Activated B cell treated with CpG ODN at 0.5 μM for 24 hours (primary cell): ENCODE measurements around the gene LRRC49. TPM values are rescaled to one million over a fixed set of nuclear protein-coding genes. Genes with fewer than 3 reads are reported as not detected.

Source experiments
- ATAC-seq: fragments of 200-7000 bp; cut with Tn5 transposase; one replicate; pipeline ENCODE4 v1.10.0; 2021; ENCODE audit warnings: low read depth, mild to moderate bottlenecking, moderate library complexity
- CTCF ChIA-PET: fragments of 350-600 bp; sonication (Branson Sonifier 250); formaldehyde crosslinking; loops from one replicate; lab custom pipeline; 2021; ENCODE audit warnings: antibody characterized with exemption; lab: Charles Lee
- POLR2A ChIA-PET: fragments of 350-600 bp; sonication (Branson Sonifier 250); formaldehyde crosslinking; loops from one replicate; lab custom pipeline; 2021; ENCODE audit warnings: antibody characterized with exemption; lab: Charles Lee
- DNase-seq: peaks from one replicate; pipeline ENCODE4 v3.0.0; 2022
- H3K27ac Mint-ChIP-seq: one replicate; pipeline ENCODE4 v1.8.0; 2020; ENCODE audit warnings: mixed read lengths
- H3K27me3 Mint-ChIP-seq: one replicate; pipeline ENCODE4 v1.8.0; 2021; ENCODE audit warnings: mixed read lengths
- H3K36me3 Mint-ChIP-seq: one replicate; pipeline ENCODE4 v1.8.0; 2021; ENCODE audit warnings: low read depth, mixed read lengths
- H3K4me1 Mint-ChIP-seq: one replicate; pipeline ENCODE4 v1.8.0; 2021; ENCODE audit warnings: mixed read lengths
- H3K4me3 Mint-ChIP-seq: one replicate; pipeline ENCODE4 v1.8.0; 2020; ENCODE audit warnings: mild to moderate bottlenecking, mixed read lengths
- H3K9me3 Mint-ChIP-seq: one replicate; pipeline ENCODE4 v1.8.0; 2020; ENCODE audit warnings: mixed read lengths
- intact Hi-C: fragments of 100-400 bp; cut with micrococcal nuclease; formaldehyde crosslinking; loops from one replicate; pipeline ENCODE4 v1.15.1; 2024
- total RNA-seq: library from RNA; stranded (reverse); gene quantifications from 2 replicates; pipeline ENCODE4 v1.2.3, GENCODE V29; 2022
- TF ChIP-seq, protein P1 (sequence below): fragments of 200-600 bp; IDR thresholded peaks from one replicate; pipeline ENCODE4 v1.8.0; 2022; ENCODE audit warnings: antibody characterized with exemption, mild to moderate bottlenecking

LRRC49 gene
- total RNA-seq, 1 donor from 2014 or later = 0.84 TPM

GRCh38 chr15:71049706-71050422 is 157.2 kb downstream of the LRRC49 start:
- H3K36me3 Mint-ChIP-seq = no peaks in the 10 kb centered on the region
- no peak overlapping the region for H3K27ac Mint-ChIP-seq
- H3K4me3 Mint-ChIP-seq = no peak overlapping the region
- intact Hi-C loops = no loop called here
- ChIA-PET CTCF (no interaction called here), POLR2A (no interaction called here)
- no peaks in the 10 kb centered on the region for H3K9me3 Mint-ChIP-seq
- no peaks in the 10 kb centered on the region for H3K4me1 Mint-ChIP-seq
- TF ChIP-seq, protein P1, sequence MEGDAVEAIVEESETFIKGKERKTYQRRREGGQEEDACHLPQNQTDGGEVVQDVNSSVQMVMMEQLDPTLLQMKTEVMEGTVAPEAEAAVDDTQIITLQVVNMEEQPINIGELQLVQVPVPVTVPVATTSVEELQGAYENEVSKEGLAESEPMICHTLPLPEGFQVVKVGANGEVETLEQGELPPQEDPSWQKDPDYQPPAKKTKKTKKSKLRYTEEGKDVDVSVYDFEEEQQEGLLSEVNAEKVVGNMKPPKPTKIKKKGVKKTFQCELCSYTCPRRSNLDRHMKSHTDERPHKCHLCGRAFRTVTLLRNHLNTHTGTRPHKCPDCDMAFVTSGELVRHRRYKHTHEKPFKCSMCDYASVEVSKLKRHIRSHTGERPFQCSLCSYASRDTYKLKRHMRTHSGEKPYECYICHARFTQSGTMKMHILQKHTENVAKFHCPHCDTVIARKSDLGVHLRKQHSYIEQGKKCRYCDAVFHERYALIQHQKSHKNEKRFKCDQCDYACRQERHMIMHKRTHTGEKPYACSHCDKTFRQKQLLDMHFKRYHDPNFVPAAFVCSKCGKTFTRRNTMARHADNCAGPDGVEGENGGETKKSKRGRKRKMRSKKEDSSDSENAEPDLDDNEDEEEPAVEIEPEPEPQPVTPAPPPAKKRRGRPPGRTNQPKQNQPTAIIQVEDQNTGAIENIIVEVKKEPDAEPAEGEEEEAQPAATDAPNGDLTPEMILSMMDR = no peak
- DNase-seq = no peak
- no peak for ATAC-seq
- H3K27me3 Mint-ChIP-seq = peaks cover 4% of the 10 kb centered on the region

- no peak for ATAC-seq
- ChIA-PET POLR2A (no interaction called here), CTCF (no interaction called here)
- Mint-ChIP-seq H3K36me3 (no peaks in the 10 kb centered on the region), H3K9me3 (no peaks in the 10 kb centered on the region), H3K27ac (no peak overlapping the region), H3K4me3 (no peak overlapping the region), H3K4me1 (no peaks in the 10 kb centered on the region), H3K27me3 (peaks cover 4% of the 10 kb centered on the region)
- TF ChIP-seq, protein P1 = no peak
- intact Hi-C loops = no loop called here
- DNase-seq = no peak
These were observed 157.8 kb downstream of the LRRC49 start for GRCh38 chr15:71050461-71050860.

DNA sequence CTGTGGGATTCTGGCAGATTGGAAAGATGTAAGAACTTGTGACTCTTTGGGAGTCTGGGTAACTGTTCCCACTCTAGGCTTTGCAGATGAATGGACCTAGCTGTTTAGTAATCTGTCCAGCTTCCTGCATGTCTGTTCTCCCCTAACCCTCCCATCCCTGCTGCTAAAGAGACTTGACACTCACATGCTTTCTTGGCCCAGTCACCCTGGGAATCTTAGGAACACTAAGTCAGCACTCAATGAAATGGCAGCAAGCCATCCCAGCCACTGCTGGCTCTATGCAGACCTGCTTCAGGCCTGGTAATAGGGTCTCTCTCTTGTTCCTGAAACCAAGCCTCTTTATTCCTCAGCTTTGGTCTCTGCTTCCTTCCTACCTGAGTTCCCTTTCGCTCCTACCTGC is 158.9 kb downstream of the LRRC49 start:
- no peak overlapping the region for H3K4me3 Mint-ChIP-seq
- DNase-seq = no peak
- intact Hi-C loops = no loop called here
- no peaks in the 10 kb centered on the region for H3K36me3 Mint-ChIP-seq
- no peak for ATAC-seq
- H3K27me3 Mint-ChIP-seq = peaks cover 4% of the 10 kb centered on the region
- no peak overlapping the region for H3K27ac Mint-ChIP-seq
- POLR2A ChIA-PET = no interaction called here
- TF ChIP-seq, protein P1 = no peak
- no peaks in the 10 kb centered on the region for H3K4me1 Mint-ChIP-seq
- no peaks in the 10 kb centered on the region for H3K9me3 Mint-ChIP-seq
- CTCF ChIA-PET = no interaction called here

- Mint-ChIP-seq H3K4me1 (no peaks in the 10 kb centered on the region), H3K36me3 (no peaks in the 10 kb centered on the region), H3K9me3 (no peaks in the 10 kb centered on the region), H3K27ac (no peak overlapping the region), H3K27me3 (peaks cover 4% of the 10 kb centered on the region), H3K4me3 (no peak overlapping the region)
- intact Hi-C loops = no loop called here
- no peak for DNase-seq
- TF ChIP-seq, protein P1 = no peak
- no peak for ATAC-seq
- POLR2A ChIA-PET = no interaction called here
- CTCF ChIA-PET = no interaction called here
These were observed 159.7 kb downstream of the LRRC49 start for GRCh38 chr15:71052356-71052755.

DNA sequence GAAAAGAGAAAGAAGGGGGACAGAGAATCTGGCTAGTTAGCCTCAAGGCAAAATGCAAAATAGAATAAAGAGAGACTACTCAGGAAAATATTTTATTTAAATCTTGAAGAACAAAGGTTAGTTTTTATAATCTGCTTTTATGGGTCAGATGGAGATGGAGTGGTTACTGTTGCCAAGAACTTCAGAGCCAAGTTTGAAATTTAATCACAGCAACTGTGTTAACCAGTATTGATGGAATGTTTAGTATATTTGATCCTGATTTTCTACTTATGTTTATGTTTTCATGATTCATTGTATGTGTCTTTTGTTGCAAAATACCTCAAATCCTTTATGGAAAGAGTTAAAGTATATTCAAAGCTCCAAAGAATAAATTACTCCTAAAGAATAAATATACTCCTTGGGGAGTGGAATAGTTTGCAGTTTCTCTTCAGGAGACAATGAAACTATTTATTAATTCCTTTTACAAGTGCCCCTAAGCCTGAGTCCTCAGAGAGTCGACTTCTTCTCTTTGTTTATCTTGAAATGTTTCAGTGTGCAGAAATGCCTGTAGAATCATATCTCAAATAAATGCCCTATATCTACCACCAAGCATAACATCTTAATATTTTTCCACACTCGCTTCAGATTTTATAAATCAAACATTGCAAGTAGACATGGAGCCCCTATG is 161.8 kb downstream of the LRRC49 start:
- TF ChIP-seq, protein P1 = no peak
- Mint-ChIP-seq H3K27ac (no peak overlapping the region), H3K27me3 (peaks cover 4% of the 10 kb centered on the region), H3K9me3 (no peaks in the 10 kb centered on the region), H3K36me3 (no peaks in the 10 kb centered on the region), H3K4me1 (no peaks in the 10 kb centered on the region), H3K4me3 (no peak overlapping the region)
- intact Hi-C loops = no loop called here
- DNase-seq (no peak), ATAC-seq (no peak)
- ChIA-PET CTCF (no interaction called here), POLR2A (no interaction called here)
